KBM-7 (cell line): ENCODE results near the gene ITGAL.
A peak's percentile ranks its signal among the peaks of the same experiment; 100 is the strongest.
"Not testable (repeated sequence)": the region's sequence is repeated elsewhere in the genome, so short reads cannot be mapped to it uniquely, and the experiment has no call there.

ENCODE experiments used
- DNase-seq: peaks from one replicate; pipeline ENCODE4 v3.0.0-alpha.2; 2015
- in situ Hi-C: fragments of 300-500 bp; cut with MboI; formaldehyde crosslinking; loops from 2 replicates; pipeline ENCODE4 v1.14.3; 2020; ENCODE audit warnings: low sequenced_read_pairs, low pct_unique_long_range_greater_than_20kb, mixed read lengths

The ITGAL gene

GRCh38 chr16:30472328-30472942 lies at the start of gene ITGAL:
Gene ITGAL (plus strand): TSS chr16:30472742. CDS start chr16:30472838, 96 bp downstream.
- peak; percentile 92 for DNase-seq
- in situ Hi-C loops, result no loop called here

GRCh38 chr16:30428055-30428454 lies 44.5 kb upstream of the ITGAL start:
- in situ Hi-C loops, result no loop called here
- no peak for DNase-seq

- peak; percentile 23 for DNase-seq
These were observed 43.2 kb upstream of the ITGAL start for GRCh38 chr16:30429418-30429677.

GRCh38 chr16:30429678-30430427 lies 42.7 kb upstream of the ITGAL start, which contains the start of gene DCTPP1:
Gene DCTPP1 (minus strand): TSS chr16:30430030. CDS start chr16:30429980, 50 bp downstream.
- DNase-seq, result peak; percentile 100
- in situ Hi-C loops, result no loop called here

More at GRCh38 chr16:30429418-30429677, 43.2 kb upstream of the ITGAL start:
- in situ Hi-C loops, result no loop called here

GRCh38 chr16:30430428-30430970 lies 42.0 kb upstream of the ITGAL start:
- in situ Hi-C loops, result no loop called here
- no peak for DNase-seq

GRCh38 chr16:30434852-30435251 lies 37.7 kb upstream of the ITGAL start:
- in situ Hi-C loops, result no loop called here

GRCh38 chr16:30437511-30438046 lies 35.0 kb upstream of the ITGAL start:
- DNase-seq, result no peak
- in situ Hi-C loops, result no loop called here

More at GRCh38 chr16:30434852-30435251, 37.7 kb upstream of the ITGAL start:
- no peak for DNase-seq

- in situ Hi-C loops, result no loop called here
- DNase-seq, result no peak
These were observed 33.7 kb upstream of the ITGAL start for GRCh38 chr16:30438835-30439234.

- DNase-seq, result no peak
- in situ Hi-C loops, result no loop called here
These were observed 32.7 kb upstream of the ITGAL start for GRCh38 chr16:30439720-30440348.

GRCh38 chr16:30443631-30444030 lies 28.9 kb upstream of the ITGAL start:
- DNase-seq, result no peak
- in situ Hi-C loops, result no loop called here

- in situ Hi-C loops, result no loop called here
- no peak for DNase-seq
These were observed 28.1 kb upstream of the ITGAL start for GRCh38 chr16:30444231-30445148.

GRCh38 chr16:30445149-30445407 lies 27.5 kb upstream of the ITGAL start:
- in situ Hi-C loops, result no loop called here
- no peak for DNase-seq

- in situ Hi-C loops, result no loop called here
These were observed 26.9 kb upstream of the ITGAL start, which contains the start of gene SEPHS2 for GRCh38 chr16:30445408-30446202. Gene SEPHS2 (minus strand): TSS chr16:30445874. CDS start chr16:30445727, 147 bp downstream.

GRCh38 chr16:30446203-30446595 lies 26.3 kb upstream of the ITGAL start:
- in situ Hi-C loops, result no loop called here
- no peak for DNase-seq

More at GRCh38 chr16:30445408-30446202, 26.9 kb upstream of the ITGAL start, which contains the start of gene SEPHS2:
- peak; percentile 97 for DNase-seq

GRCh38 chr16:30447512-30448226 lies 24.9 kb upstream of the ITGAL start:
- in situ Hi-C loops, result no loop called here

GRCh38 chr16:30449116-30449435 lies 23.5 kb upstream of the ITGAL start:
- no peak for DNase-seq
- in situ Hi-C loops, result no loop called here

More at GRCh38 chr16:30447512-30448226, 24.9 kb upstream of the ITGAL start:
- DNase-seq, result no peak

GRCh38 chr16:30452709-30453580 lies 19.6 kb upstream of the ITGAL start:
- peak; percentile 84 for DNase-seq

More at GRCh38 chr16:30452709-30453580, 19.6 kb upstream of the ITGAL start:
- in situ Hi-C loops, result not testable (repeated sequence)
